Hepatocyte (in vitro differentiated cells): ENCODE results near the gene NSMCE1. TPM values are rescaled to one million over a fixed set of nuclear protein-coding genes. Genes with fewer than 3 reads are reported as not detected.
"Not testable (repeated sequence)": the region's sequence is repeated elsewhere in the genome, so short reads cannot be mapped to it uniquely, and the experiment has no call there.

Source experiments
- DNase-seq: peaks from one replicate; pipeline ENCODE4 v3.0.0-alpha.2; 2016; ENCODE audit warnings: low spot score
- H2AFZ ChIP-seq: fragments of 200-600 bp; sonication (generic); 2 replicates; pipeline ENCODE4 v1.6.0; 2016; ENCODE audit warnings: antibody characterized with exemption, mild to moderate bottlenecking
- H3K27ac ChIP-seq: fragments of 200-600 bp; sonication (generic); 2 replicates; pipeline ENCODE4 v1.5.1; 2016; ENCODE audit warnings: mild to moderate bottlenecking
- H3K27me3 ChIP-seq: fragments of 200-600 bp; sonication (generic); 2 replicates; pipeline ENCODE4 v1.6.1; 2016
- H3K36me3 ChIP-seq: fragments of 200-600 bp; sonication (generic); replicated peaks from 2 replicates; pipeline ENCODE4 v1.5.1; 2016; ENCODE audit warnings: low read depth; ENCODE audit not compliant: insufficient read depth
- H3K4me1 ChIP-seq: fragments of 200-600 bp; sonication (generic); 2 replicates; pipeline ENCODE4 v1.5.1; 2016; ENCODE audit warnings: mild to moderate bottlenecking, moderate library complexity; ENCODE audit not compliant: insufficient read depth
- H3K4me2 ChIP-seq: fragments of 200-600 bp; sonication (generic); 2 replicates; pipeline ENCODE4 v1.6.0; 2016
- H3K4me3 ChIP-seq: fragments of 200-600 bp; sonication (generic); 2 replicates; pipeline ENCODE4 v1.5.1; 2016; ENCODE audit warnings: mild to moderate bottlenecking
- H3K79me2 ChIP-seq: fragments of 200-600 bp; sonication (generic); 2 replicates; pipeline ENCODE4 v1.6.0; 2017; ENCODE audit warnings: mild to moderate bottlenecking
- H3K9me2 ChIP-seq: fragments of 200-600 bp; sonication (generic); replicated peaks from 2 replicates; pipeline ENCODE4 v1.6.0; 2017; ENCODE audit warnings: mild to moderate bottlenecking; ENCODE audit not compliant: insufficient read depth
- H3K9me3 ChIP-seq: fragments of 200-600 bp; sonication (generic); 2 replicates; pipeline ENCODE4 v1.5.1; 2016; ENCODE audit warnings: low read depth, mild to moderate bottlenecking
- H4K20me1 ChIP-seq: fragments of 200-600 bp; sonication (generic); 2 replicates; pipeline ENCODE4 v1.6.0; 2016; ENCODE audit warnings: mild to moderate bottlenecking; ENCODE audit not compliant: insufficient read depth, poor library complexity, severe bottlenecking
- CTCF ChIP-seq: fragments of 200-600 bp; sonication (generic); IDR thresholded peaks from 2 replicates; pipeline ENCODE4 v1.5.1; 2016; ENCODE audit warnings: antibody characterized with exemption, mild to moderate bottlenecking; ENCODE audit not compliant: poor library complexity
- EZH2 ChIP-seq: fragments of 200-600 bp; sonication (generic); IDR thresholded peaks from 2 replicates; pipeline ENCODE4 v1.6.1; 2016; ENCODE audit warnings: antibody characterized with exemption, mild to moderate bottlenecking, borderline replicate concordance
- EZH2phosphoT487 ChIP-seq: fragments of 200-600 bp; sonication (generic); IDR thresholded peaks from one replicate; pipeline ENCODE4 v1.6.1; 2018; ENCODE audit warnings: antibody characterized with exemption, mild to moderate bottlenecking, low read depth, moderate library complexity; ENCODE audit not compliant: unreplicated experiment, severe bottlenecking
- WGBS: methylation state at CpG from one replicate; pipeline ENCODE4 v1.1.6; 2016; ENCODE audit warnings: low lambda C conversion rate; ENCODE audit errors: missing lambda C conversion rate; 5-methylcytosine and 5-hydroxymethylcytosine counted together
- polyA plus RNA-seq: library from polyadenylated mRNA; unstranded; fragments of >200 nt; fragmentation: Nextera tagmentation; extraction: Ambion mirVana; gene quantifications from 2 replicates; pipeline ENCODE4 v1.2.1, GENCODE V29; 2016
- total RNA-seq: library from RNA; depleted of rRNA; stranded (reverse); fragments of >200 nt; gene quantifications from 2 replicates; pipeline ENCODE4 v1.2.3, GENCODE V29; 2014

Gene NSMCE1
- total and polyA plus RNA-seq, 2 experiments from 2014 or later, result 35.0 to 58.2 TPM

- Histone ChIP-seq H3K9me3 (no peaks in the 10 kb centered on the region), H3K27me3 (no peaks in the 10 kb centered on the region), H4K20me1 (no peaks in the 10 kb centered on the region), H3K4me2 (no peak overlapping the region), H3K36me3 (no peaks in the 10 kb centered on the region), H3K4me1 (no peaks in the 10 kb centered on the region), H3K27ac (no peak overlapping the region), H3K9me2 (no peaks in the 10 kb centered on the region), H2AFZ (no peak overlapping the region), H3K4me3 (no peak overlapping the region), H3K79me2 (no peaks in the 10 kb centered on the region)
- no peak for DNase-seq
- no peak for TF ChIP-seq EZH2phosphoT487
- no peak for TF ChIP-seq EZH2
- no peak for TF ChIP-seq CTCF
- 39% methylated on average over 7 of the region's 7 CpGs for WGBS
Observed at GRCh38 chr16:27281243-27281642, 12.7 kb upstream of the NSMCE1 start.

DNA sequence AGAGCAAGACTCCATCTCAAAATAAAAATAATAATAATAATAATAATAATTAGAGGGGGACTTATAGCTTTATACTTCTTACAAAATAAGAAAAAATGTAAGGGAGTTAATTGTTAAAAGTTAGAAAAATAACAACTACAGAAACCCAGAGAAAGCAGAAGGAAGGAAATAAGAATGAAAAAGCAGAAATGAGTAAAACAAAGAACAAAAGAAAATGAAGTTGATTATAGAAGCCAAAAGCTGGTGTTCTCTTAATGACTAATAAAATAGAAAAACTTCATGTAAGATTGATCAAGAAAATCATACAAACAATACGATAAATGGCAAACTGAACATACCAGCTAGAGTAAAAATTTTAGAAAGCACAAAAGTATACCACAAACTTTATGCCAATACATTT lies 6.8 kb upstream of the NSMCE1 start:
- no peak overlapping the region for H2AFZ ChIP-seq
- no peaks in the 10 kb centered on the region for H3K9me3 ChIP-seq
- no peaks in the 10 kb centered on the region for H3K27me3 ChIP-seq
- DNase-seq, result no peak
- H3K4me2 ChIP-seq, result no peak overlapping the region
- H3K9me2 ChIP-seq, result no peaks in the 10 kb centered on the region
- no peaks in the 10 kb centered on the region for H4K20me1 ChIP-seq
- H3K4me3 ChIP-seq, result no peak overlapping the region
- peaks cover 6% of the 10 kb centered on the region for H3K4me1 ChIP-seq
- H3K79me2 ChIP-seq, result no peaks in the 10 kb centered on the region
- H3K36me3 ChIP-seq, result no peaks in the 10 kb centered on the region
- no peak overlapping the region for H3K27ac ChIP-seq
- no peak for TF ChIP-seq CTCF
- TF ChIP-seq EZH2phosphoT487, result no peak
- TF ChIP-seq EZH2, result no peak
- 93% methylated on average over 1 of the region's 1 CpG for WGBS

DNA sequence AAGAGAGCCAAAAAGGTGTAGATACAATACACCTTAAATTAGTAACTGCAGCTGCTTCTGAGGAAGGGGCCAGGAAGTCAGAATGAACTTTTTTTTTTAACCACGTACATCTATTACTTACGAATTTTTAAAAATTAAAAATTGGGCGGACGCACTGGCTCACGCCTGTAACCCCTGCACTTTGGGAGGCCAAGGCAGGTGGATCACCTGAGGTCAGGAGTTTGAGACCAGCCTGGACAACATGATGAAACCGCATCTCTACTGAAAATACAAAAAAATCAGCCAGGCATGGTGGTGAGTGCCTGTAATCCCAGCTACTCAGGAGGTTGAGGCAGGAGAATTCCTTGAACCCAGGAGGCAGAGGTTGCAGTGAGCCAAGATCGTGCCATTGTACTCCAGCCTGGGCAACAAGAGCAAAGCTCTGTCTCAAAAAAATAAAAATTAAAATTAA lies 5.9 kb upstream of the NSMCE1 start:
- H3K4me1 ChIP-seq, H3K9me3 ChIP-seq, H3K4me2 ChIP-seq, H3K9me2 ChIP-seq, H3K4me3 ChIP-seq, DNase-seq, H2AFZ ChIP-seq, H3K79me2 ChIP-seq, H3K36me3 ChIP-seq, H3K27me3 ChIP-seq, H4K20me1 ChIP-seq: not testable (repeated sequence)
- whole genome bisulfite sequencing, result 82% methylated on average over 7 of the region's 7 CpGs
- peak overlapping the region; percentile 68 for H3K27ac ChIP-seq

- Histone ChIP-seq H3K4me3 (no peak overlapping the region), H2AFZ (no peak overlapping the region), H3K79me2 (no peaks in the 10 kb centered on the region), H3K4me1 (peaks cover 16% of the 10 kb centered on the region), H3K9me3 (no peaks in the 10 kb centered on the region), H3K9me2 (no peaks in the 10 kb centered on the region), H3K4me2 (peak overlapping the region; percentile 58), H4K20me1 (no peaks in the 10 kb centered on the region), H3K27me3 (no peaks in the 10 kb centered on the region), H3K36me3 (no peaks in the 10 kb centered on the region), H3K27ac (peak overlapping the region; percentile 91)
- peak; percentile 82 for DNase-seq
- TF ChIP-seq EZH2phosphoT487 (no peak), EZH2 (no peak), CTCF (no peak)
- 60% methylated on average over 8 of the region's 8 CpGs for WGBS
Observed at GRCh38 chr16:27273670-27274423, 5.3 kb upstream of the NSMCE1 start.
